ENCODE results near the gene FOXS1. TPM values are rescaled to one million over a fixed set of nuclear protein-coding genes. Genes with fewer than 3 reads are reported as not detected.
A peak's percentile ranks its signal among the peaks of the same experiment; 100 is the strongest.
"Not testable (repeated sequence)": the region's sequence is repeated elsewhere in the genome, so short reads cannot be mapped to it uniquely, and the experiment has no call there.

The FOXS1 gene
- polyA plus RNA-seq, 4 donors: 6.5 to 8.9 (median 7.4) TPM

DNA sequence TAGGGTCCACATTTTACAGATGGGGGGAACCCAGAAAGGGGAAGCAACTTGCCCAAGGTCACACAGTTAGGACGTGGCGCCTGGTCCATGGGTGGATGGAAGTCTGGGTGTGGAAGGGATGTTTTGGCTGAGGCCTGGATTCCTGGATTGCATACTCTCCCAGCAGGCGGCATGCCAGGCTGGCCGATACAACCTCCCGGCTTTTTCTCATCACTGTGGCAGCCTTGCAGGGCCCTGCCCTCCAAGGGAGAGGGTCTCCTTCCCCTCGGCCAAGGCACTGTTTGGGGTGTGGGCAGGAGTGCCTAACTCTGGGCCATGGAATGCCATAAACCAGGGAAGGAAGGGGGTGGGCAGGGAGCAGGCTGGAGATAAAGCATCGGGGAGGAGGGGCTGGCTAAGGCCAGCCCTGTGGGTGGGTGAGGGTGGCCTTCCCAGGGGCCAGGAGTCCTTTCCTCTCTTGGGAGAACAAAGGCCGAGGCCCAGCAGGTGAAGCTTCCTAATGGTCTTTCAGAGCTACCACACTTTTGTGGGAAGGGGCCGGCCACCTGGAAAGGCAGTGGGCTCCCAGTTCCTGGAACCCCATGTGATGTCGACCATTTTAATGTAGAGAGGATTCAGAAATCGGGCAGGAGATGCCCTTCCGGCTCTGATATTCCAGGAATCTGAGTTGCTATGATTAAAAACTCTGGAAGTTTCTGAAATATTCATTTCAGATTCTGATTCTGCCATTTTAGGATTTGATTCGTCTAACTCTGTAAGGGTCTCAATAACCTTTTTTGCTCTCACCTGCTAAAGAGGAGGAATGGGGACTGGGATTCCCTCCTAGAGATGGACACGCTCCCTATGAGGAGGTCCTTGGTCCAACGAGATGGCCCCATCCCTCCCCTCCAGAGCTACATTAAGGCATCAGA, 4.2 kb downstream of the FOXS1 start:
- DNase-seq (ENCODE audit: low read depth in 4 of 4, low spot score in 3 of 4): no peak

DNA sequence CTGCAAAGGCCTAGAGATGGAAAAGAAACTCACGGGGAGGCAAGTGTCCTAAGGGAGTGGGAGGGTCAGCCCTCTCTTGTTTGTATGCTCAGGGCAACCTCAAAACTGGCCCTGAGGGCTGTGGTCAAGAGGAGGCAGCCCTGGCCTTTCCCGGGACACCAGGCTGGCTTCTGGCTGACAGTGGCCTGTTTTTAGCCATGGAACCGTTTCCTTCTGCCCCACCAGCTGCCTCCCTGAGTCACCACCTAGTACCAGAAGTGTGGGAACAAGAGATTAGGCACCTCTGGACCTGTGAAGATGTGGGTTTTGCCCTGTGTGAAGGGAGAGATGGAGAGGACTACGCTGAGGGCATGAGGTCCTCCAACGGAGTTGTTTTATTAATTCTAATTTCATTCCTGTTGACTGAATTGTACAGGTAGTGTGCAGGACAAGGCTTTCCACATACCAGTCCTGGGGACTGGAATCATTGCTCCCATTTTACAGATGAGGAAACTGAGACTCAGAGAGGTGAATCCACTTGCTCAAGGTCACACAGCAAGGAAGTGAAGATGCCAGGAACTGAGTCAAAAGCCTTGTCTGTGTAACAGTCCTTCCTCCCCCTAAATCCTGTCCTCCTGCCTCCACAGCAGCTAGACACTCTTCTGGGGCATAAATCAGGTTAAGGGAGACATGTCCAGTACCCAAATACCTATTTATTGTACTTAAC, 5.5 kb downstream of the FOXS1 start:
- DNase-seq (ENCODE audit: low read depth in 4 of 4, low spot score in 3 of 4): no peak

DNA sequence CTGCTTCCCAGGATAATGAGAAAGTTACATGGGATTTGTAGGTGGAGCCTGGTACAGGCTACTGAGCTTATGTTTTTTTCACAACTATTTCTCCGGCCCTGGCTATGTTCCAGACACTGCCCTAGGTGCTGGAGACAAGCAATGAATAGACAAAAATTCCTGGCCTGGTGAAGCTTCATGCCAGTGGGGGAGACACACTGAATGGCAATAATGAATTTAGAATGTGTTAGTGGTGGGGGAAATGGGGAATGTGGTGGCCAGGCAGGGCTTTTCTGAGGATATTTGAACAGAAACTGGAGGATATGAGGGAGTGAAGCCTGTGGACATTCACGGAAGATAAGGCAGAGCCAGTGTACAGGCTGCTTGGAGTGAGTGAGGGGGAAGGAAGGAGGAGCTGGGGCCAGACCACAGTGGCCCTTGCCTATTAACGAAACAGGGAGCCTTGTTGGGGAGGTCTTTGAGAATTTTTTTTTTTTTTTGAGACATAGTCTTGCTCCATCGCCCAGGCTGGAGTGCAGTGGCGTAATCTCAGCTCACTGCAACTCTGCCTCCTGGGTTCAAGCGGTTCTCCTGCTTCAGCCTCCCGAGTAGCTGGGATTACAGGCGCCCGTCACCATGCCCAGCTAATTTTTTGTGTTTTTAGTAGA, 6.6 kb downstream of the FOXS1 start:
- DNase-seq (ENCODE audit: low read depth in 4 of 4, low spot score in 3 of 4): no peak

DNA sequence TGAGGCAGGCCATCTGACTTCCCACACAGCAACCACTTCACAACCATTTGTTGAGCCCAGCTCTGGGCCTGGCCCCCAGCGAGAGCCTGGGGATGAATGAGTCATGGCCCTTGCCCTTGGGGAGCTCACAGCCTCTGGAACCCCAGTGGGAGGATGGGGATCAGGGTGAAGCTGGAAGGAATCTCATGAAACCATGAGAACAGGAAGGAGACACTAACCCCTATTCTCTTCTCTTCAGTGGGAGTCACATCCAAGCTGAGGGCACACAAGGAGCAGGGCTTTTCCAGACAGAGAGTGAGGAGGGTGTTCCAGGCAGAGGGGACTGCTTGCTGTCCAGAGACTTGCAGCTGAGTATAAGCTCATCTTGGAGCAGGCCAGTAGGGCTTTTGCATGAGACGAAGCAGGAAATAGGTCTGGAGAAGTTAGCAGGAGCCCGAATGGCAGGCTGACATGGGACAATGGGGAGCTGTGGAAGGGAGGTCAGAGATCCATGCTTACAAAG, 7.5 kb downstream of the FOXS1 start:
- no peak for DNase-seq (ENCODE audit: low read depth in 4 of 4, low spot score in 3 of 4)

DNA sequence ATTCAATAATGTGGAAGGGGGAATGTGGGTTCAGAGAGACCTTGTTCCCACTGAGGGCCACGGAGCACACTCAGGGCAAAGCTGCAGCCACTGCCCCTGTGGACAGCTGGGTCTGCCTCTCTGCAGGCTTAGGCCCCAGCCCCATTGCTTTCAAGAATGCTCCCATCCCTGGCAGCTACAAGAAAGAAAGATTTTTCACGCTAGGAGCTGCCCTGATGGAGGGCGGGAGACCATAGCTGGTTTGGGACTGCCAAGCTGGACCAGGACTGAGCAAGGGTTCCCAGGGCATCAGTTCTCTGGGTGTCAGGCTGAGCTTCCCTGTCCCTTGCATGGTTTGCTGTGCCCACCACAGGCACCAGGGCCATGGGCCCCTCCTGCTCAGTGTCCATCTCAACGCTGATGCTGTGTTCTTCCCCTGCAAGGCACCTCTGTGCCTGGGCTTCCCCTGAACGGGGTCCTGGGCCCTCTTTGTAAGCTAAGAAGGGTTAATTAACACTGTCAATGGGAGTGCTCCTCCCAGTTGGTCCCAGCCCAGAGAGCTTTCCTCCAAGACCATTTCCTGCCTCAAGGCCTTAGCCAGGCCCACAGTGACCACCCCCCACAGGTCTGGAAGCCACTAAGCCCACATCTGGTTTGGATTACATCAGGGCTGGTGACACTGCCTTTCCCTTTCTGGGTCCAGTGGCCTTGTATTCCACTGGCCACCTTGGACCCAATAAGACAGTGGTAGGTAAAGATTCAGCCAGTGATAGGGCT, 8.4 kb downstream of the FOXS1 start:
- DNase-seq (ENCODE audit: low read depth in 4 of 4, low spot score in 3 of 4): no peak

DNA sequence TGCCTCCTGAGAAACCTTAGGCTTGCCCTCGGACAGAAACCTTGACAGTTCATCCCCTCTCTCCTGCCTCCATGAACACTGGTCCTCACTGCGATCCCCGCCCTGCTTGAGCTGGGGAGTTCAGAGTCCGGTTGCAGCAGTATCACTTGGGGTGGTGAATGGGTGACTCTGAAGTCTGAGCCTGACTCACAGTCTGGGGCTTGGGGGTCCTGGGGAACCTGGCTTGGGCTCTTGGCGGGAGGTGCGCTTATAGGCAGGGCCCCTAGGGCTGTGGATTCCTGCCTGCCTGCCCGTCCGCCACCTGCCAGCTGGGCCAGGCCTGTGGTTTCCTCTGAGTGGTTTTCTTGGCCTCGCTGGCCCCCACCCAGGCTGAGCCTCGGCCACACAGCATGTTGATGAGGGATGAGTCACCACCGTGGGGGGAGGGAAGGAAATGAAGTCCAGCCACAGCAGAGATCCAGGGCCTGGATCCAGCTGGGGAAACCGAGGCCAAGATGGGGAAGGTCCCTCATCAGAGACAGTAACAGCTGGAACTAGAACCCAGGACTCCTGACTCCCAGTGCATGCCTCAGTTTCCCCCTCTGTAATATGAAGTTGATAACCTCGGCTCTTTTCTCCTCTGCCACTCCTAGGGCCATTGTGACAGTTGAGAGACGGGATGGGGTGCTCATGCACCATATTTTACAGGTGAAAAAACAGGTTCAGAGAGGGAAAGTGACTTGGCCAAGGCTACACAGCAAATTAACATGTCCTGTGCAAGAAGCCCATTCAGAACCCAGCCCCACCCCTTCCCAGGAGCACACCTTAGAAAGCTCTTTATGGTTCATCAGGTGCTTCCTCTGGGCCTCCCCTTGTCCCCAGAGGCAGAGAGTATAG, 9.2 kb downstream of the FOXS1 start:
- no peak for DNase-seq (ENCODE audit: low read depth in 4 of 4, low spot score in 3 of 4)

DNA sequence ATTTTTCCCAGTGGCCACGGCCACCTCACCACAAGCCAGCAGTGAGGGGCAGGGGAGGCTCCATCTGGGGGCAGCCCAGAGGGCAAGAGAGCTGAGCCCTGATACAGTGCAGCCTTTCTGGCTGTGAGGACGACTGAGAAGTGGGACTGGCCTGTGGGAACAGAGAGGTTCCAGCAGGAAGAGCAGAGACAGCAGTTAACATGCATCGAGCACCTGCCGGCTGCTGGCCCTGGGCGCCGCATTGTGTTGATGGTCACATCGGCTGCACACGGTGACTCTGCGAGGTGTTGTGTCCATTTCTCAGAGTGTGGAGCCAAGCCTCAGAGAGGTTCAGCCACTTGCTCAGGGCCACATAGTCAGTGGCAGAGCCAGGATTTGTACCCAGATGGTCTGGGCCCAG, 9.8 kb downstream of the FOXS1 start:
- no peak for DNase-seq (ENCODE audit: low read depth in 4 of 4, low spot score in 3 of 4)

DNA sequence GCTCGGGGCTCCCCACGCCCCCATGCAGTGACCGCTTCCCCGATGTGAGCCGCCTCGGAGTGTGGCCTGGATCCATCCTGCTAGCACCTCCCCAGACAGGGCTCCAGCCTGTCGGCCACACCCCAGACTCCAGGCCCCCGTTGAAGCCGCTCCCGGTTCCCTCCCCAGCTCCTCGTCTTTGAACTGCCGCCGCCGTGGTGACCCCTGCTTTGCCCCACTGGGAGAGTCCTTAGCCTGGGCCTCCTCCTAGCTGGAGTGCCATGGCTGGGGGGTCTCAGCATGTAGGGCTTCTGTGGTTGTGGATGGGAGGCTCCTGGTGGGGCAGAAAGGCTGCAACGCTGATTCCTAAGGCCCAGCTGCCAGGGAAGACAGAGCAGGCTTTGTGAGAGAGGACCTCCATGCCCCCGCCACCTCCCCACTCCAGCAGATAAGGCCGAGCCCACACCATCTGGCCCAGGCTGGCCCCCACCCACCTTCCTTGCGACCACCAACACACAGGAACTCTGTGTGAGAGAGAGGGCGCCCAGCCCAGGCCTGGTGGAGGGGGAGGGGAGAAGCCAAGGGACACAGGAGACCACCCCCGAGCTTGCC, 11.4 kb downstream of the FOXS1 start:
- no peak for DNase-seq (ENCODE audit: low read depth in 4 of 4, low spot score in 3 of 4)

DNA sequence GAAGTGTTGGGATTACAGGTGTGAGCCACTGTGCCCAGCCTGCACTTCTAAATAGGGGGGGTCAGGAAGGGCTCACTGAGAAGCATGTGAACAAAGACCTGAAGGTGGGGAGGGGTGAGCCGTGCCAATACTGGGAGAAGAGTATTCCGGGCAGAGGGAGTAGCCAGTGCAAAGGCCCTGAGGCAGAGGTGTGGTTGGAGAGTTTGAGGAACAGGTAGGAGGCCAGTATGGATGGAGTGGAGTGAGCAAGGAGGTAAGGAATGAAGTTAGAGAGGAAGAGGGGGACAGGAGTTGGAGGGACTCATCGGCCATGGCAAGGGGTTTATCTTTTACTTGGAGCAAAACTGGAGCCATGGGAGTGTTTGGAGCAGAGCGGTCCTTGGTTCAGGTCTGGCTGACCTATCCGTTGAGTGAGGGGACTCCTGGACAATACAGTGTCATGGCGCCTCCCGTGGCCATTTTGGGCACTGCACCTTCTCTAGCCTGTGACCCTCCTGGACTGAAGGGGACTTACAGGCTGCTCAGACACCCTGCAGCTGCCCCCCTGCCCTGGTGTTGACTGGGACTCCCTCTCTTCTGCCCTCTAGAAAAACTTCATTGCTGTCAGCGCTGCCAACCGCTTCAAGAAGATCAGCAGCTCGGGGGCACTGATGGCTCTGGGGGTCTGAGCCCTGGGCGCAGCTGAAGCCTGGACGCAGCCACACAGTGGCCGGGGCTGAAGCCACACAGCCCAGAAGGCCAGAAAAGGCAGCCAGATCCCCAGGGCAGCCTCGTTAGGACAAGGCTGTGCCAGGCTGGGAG, 12.1 kb downstream of the FOXS1 start:
- peak in 3 of 4 donors; percentile 44 to 49 (median 44) for DNase-seq (ENCODE audit: low read depth in 4 of 4, low spot score in 3 of 4)

DNA sequence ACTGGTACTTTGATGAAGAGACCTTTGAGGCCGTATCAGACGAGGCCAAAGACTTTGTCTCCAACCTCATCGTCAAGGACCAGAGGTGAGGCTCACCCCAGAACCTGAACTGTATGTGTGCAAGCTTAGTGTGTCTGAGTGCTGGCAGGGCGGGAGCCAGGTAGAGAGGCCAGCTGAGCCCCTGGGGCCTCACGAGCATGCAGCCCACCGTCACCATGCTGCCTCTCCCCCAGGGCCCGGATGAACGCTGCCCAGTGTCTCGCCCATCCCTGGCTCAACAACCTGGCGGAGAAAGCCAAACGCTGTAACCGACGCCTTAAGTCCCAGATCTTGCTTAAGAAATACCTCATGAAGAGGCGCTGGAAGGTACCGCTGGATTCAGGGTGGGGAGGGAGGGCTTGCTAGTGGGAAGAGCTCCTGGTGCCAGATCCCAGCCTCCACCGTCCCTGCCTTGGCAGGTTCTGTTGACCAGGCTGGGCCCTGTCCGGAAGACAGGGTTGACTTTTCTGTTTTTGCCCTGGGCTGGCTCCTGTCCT, 13.6 kb downstream of the FOXS1 start:
- DNase-seq (ENCODE audit: low read depth in 4 of 4, low spot score in 3 of 4): no peak

DNA sequence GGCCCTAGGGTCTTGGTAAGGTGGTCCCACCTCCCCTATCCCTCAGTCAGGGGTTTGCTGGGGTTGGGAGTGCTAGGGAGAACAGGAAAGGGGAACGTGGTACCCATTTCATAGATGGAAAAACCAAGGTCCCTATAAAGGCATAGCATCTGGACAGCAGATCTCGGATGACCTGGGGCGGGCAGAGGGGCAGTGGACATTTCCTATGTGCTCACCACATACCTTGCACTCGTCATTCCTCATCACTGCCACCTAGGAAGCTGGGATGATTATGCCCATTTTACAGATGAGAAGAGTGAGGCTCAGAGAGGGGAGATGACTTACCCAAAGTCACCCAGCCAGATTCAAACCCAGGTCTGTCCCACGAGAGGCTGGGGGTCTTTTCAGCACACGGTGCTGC, 14.2 kb downstream of the FOXS1 start:
- DNase-seq (ENCODE audit: low read depth in 4 of 4, low spot score in 3 of 4): no peak

DNA sequence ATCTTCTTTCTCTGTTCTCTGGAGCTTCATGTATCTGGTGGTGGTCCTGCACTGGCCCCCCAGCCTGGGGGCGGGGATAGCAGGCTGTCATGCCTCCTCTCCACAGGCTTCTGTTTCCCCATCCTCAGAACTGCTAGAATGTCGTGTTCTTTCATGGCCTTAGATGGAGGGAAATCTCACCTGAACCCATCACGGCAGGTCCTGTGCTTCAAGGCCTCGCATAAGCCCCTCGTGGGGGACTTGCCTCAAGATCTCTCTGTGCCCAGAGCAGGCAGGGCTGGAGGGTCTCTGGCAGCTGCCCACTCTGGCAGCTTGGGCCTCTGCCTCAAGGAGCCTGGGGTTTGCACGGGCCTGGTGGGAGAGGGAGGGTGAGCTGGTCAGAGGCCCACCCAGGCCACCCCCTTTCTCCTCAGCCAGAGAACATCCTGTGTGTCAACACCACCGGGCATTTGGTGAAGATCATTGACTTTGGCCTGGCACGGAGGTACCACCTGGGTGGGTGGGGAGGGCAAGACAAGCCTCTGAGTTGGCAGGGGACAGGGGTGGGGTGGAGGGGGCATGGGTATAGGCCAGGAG, 14.9 kb downstream of the FOXS1 start:
- no peak for DNase-seq (ENCODE audit: low read depth in 4 of 4, low spot score in 3 of 4)

DNA sequence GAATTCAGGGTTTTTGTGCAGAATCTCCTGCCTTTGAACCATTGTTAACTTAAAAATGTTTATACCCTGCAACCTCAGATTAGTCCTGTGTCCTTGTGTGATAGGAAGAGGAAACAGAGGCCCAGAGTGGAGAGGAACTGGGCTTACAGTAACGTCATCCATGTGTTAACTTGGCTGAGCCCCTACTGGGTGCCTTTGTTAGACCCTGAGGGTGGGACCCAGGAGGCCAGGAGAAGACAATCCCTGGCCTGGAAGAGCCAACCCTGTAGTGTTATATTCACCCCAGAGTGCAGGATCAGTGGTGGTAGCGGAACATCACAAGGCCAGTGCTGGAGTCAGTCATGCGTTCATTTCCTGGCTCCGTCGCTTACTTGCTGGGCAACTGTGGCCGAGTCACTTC, 15.7 kb downstream of the FOXS1 start:
- no peak for DNase-seq (ENCODE audit: low read depth in 4 of 4, low spot score in 3 of 4)

DNA sequence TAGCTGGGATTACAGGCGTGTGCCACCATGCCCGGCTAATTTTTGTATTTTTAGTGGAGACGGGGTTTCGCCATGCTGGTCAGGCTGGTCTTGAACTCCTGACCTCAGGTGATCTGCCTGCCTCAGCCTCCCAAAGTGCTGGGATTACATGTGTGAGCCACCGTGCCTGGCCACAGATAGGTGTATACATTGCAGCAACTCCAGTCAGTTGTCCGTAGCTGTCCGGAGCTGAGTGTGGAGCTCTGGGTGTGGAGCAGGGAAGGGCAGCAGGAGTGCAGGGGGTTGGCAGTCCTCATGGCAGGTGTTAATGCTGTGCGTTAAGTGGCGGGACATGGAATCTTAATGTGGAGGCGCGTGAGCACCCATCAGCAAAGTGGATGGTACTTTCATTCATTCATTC, 17.4 kb downstream of the FOXS1 start:
- DNase-seq (ENCODE audit: low read depth in 4 of 4, low spot score in 3 of 4): not testable (repeated sequence)

DNA sequence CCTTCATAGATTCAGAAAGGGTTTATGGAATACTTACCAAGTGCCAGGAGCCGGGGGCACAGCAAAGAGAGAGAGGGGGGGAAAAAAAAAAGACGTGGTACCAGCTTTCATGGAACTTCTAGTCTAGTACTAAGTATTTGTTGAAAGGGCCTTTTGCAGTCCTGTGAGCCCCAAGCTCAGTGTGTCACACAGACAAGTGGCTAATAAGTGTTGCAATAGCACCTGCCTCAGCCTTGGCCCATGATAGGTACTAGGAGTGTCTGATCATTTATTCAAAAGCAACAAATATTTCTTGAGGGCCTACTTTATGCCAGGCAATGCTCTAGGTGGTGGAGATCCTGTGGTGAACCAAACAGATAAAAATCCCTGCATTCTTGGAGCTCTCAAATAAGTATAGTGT, 18.3 kb downstream of the FOXS1 start:
- DNase-seq (ENCODE audit: low read depth in 4 of 4, low spot score in 3 of 4): no peak

DNA sequence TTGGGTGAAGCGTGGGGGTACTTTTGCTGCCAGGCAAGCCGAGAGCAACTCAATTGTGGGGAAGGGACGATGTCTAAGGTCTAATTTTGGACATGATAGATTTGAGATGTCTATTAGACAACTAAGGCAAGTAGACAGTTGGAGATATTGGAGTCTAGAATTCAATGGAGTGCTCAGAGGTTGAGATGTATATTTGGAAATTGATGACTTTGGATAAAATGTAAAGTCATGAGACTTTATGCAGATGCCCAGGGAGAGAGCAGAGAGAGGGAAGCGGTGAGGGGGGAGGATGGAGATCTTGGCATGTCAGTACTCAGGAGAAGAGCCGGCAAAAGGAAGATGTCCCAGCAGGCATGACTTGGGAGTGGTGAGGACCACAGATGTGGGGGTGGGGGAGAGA, 19.3 kb downstream of the FOXS1 start:
- DNase-seq (ENCODE audit: low read depth in 4 of 4, low spot score in 3 of 4): no peak

DNA sequence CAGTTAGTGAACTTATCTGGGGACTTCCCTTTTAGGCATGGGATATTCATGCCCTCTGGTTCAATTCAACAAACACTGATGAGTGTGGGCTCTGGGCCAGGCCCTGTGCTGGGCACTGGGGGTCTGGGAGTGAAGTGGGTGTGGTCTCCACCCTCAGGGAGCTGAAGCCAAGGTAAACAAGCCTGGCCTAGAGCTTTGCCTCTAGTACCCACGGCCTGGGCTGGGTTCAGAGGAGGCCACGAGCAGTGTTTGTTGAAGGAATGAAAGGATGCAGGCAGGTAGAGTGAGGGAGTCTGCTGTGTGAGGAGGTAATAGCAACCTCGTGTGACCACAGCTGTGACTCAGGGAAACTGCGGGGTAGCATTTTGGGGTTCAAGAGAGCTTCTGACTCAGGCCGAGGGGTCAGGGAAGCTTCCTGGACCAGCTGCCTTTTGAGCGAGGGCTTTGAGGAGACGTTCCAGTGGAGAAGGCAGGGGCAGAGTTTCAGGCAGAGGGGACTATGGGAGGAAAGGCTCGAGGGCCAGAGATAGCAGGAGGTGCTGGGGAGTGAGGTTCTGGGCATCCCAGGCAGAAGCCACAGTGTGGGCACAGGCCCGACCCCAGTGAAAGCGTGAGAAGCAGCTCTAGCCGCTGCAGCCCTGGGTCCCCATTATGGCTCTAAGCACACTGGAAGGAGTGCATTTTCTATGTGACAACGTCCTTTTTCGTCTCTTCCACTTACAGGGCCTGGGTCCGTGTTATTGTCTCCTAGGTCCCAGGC, 20.7 kb downstream of the FOXS1 start:
- no peak for DNase-seq (ENCODE audit: low read depth in 4 of 4, low spot score in 3 of 4)
